Measurements from ENCODE around the gene ZHX3. TPM values are rescaled to one million over a fixed set of nuclear protein-coding genes. Genes with fewer than 3 reads are reported as not detected.
A peak's percentile ranks its signal among the peaks of the same experiment; 100 is the strongest.

The ZHX3 gene
- total and polyA plus RNA-seq, 2 donors from 2014 or later, result 24.7 to 153 TPM

DNA sequence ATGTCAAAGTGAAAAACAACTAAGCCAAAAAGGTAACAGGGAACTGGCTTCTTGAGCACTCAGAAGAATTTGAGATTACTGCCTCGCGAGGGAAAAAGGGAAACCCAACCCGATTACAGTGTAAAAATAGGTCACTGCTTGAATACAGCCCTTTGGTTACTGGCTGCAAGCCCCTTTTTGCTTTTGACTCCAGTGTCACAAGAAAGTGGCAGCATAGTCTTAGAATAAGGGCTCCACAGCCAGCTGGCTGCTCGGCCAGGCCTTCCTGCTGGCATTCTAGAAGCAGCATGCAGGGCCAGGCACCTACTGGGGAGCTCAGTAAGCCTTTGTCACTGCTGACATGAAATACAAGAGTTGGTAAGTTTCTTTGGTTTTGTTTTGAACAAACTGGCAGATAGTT, 83.0 kb downstream of the ZHX3 start:
- peak overlapping the region; percentile 36 to 43 for H3K27ac ChIP-seq (ENCODE audit: low read depth in 2 of 2, low read length in 2 of 2)
- no peak for DNase-seq
- peak overlapping the region in 1 of 3 donors; percentile 37 for H3K9ac ChIP-seq (ENCODE audit: low read length in 3 of 3)
- H3K4me3 ChIP-seq (ENCODE audit: low read length in 3 of 3), result no peak overlapping the region
- TF ChIP-seq, protein P1, sequence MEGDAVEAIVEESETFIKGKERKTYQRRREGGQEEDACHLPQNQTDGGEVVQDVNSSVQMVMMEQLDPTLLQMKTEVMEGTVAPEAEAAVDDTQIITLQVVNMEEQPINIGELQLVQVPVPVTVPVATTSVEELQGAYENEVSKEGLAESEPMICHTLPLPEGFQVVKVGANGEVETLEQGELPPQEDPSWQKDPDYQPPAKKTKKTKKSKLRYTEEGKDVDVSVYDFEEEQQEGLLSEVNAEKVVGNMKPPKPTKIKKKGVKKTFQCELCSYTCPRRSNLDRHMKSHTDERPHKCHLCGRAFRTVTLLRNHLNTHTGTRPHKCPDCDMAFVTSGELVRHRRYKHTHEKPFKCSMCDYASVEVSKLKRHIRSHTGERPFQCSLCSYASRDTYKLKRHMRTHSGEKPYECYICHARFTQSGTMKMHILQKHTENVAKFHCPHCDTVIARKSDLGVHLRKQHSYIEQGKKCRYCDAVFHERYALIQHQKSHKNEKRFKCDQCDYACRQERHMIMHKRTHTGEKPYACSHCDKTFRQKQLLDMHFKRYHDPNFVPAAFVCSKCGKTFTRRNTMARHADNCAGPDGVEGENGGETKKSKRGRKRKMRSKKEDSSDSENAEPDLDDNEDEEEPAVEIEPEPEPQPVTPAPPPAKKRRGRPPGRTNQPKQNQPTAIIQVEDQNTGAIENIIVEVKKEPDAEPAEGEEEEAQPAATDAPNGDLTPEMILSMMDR (IDR thresholded peaks at IDR 0.05; ENCODE audit: borderline replicate concordance, extremely low read depth, insufficient read depth), result no peak
- peaks cover 0 to 24% (median 18%) of the 10 kb centered on the region in 3 donors for H3K4me1 ChIP-seq (ENCODE audit: control insufficient read depth in 2 of 3, insufficient read depth in 2 of 3, low read depth in 1 of 3, low read length in 3 of 3)
- H3K27me3 ChIP-seq (ENCODE audit: control insufficient read depth, insufficient read depth, low read length), result no peaks in the 10 kb centered on the region
- no peaks in the 10 kb centered on the region for H3K9me3 ChIP-seq (ENCODE audit: control insufficient read depth in 2 of 3, insufficient read depth in 1 of 3, low read length in 3 of 3)
- H3K36me3 ChIP-seq (ENCODE audit: control insufficient read depth in 2 of 3, insufficient read depth in 3 of 3, low read length in 3 of 3), result no peaks in the 10 kb centered on the region
- FAIRE-seq, result no peak
- intact Hi-C loops (cut with DNase I), result loop anchor here (10.0 kb wide), 1 partner anchor 60 kb away; no protein-coding TSS in a partner anchor

DNA sequence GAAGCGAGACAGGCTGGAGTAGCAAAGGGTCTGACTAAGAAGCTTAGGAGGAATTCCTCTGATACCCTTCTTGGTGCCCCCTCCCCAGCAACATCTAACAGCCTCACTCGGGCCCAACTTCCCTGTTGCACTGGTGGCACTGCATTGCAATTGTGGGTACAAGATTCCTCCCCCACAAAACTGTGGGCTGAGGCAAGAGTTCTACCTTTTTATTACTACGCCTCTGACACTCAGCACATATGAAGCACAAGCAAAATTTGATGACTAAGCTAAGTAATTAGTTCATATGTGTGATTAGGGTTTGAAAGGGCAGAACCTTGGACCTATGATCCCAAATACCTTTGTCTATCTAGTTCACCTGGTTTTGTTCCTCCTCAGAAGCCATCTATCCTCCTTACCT, 83.5 kb downstream of the ZHX3 start:
- TF ChIP-seq, protein P1 (IDR thresholded peaks at IDR 0.05; ENCODE audit: borderline replicate concordance, extremely low read depth, insufficient read depth), result no peak
- intact Hi-C loops (cut with DNase I), result loop anchor here (10.0 kb wide), 1 partner anchor 59 kb away; no protein-coding TSS in a partner anchor
- FAIRE-seq, result no peak

DNA sequence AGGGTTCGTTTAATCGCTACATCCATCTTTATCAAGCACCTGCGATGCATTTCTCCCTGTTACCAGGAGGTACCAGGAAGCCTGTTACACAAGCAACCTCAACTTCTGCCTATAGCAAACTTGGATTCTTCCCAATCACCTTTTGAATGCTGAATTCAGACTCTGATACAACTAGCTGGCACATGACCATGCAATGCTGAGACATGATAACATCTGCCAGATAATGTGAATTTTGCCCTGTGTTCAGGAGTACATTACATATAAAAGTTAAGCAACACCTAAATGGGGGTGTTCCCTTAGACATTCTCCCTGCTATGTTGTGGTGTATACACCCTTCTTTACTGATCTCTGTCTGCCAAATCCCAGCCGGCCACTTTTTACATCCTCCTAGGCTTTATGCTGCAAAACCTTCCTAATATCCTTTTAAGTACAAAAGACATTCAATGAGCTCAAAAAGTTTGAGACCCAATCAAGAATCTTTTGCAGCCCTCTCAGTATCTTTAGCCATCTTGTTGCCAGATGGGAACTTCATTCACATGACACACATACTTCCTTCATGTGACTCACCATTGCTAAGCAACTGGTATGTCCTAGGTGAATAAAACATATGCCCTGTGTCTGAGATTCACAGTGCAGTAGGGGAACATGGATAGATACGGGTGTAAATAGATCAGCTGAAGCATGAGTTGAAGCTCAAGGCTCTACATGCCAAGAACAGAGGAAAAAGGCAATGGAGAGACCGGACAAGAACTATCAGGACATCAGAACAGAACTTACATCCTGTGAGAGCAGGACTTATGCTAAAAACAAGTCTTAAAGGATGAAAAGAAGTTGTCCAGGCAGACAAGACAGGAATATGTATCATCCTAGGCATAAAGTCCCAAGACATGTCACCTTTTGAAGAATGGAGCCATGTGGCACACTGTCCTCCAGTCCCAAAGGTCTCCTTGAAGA, 84.3 kb downstream of the ZHX3 start:
- FAIRE-seq, result no peak
- Histone ChIP-seq H3K27me3 (ENCODE audit: control insufficient read depth, insufficient read depth, low read length) (no peaks in the 10 kb centered on the region), H3K4me3 (ENCODE audit: low read length in 3 of 3) (peak overlapping the region in 2 of 3 donors; percentile 4 to 6), H3K4me1 (ENCODE audit: control insufficient read depth in 2 of 3, insufficient read depth in 2 of 3, low read depth in 1 of 3, low read length in 3 of 3) (peaks cover 0 to 24% (median 18%) of the 10 kb centered on the region in 3 donors), H3K36me3 (ENCODE audit: control insufficient read depth in 2 of 3, insufficient read depth in 3 of 3, low read length in 3 of 3) (no peaks in the 10 kb centered on the region), H3K27ac (ENCODE audit: low read depth in 2 of 2, low read length in 2 of 2) (peak overlapping the region; percentile 43 to 54), H3K9ac (ENCODE audit: low read length in 3 of 3) (peak overlapping the region in 1 of 3 donors; percentile 51), H3K9me3 (ENCODE audit: control insufficient read depth in 2 of 3, insufficient read depth in 1 of 3, low read length in 3 of 3) (no peaks in the 10 kb centered on the region)
- TF ChIP-seq, protein P1 (IDR thresholded peaks at IDR 0.05; ENCODE audit: borderline replicate concordance, extremely low read depth, insufficient read depth), result no peak
- intact Hi-C loops (cut with DNase I), result loop anchor here (10.0 kb wide), 1 partner anchor 58 kb away; no protein-coding TSS in a partner anchor
- no peak for DNase-seq

More for the DNA sequence above, 83.5 kb downstream of the ZHX3 start:
- H3K4me1 ChIP-seq (ENCODE audit: control insufficient read depth in 2 of 3, insufficient read depth in 2 of 3, low read depth in 1 of 3, low read length in 3 of 3), result peaks cover 0 to 24% (median 18%) of the 10 kb centered on the region in 3 donors
- no peaks in the 10 kb centered on the region for H3K36me3 ChIP-seq (ENCODE audit: control insufficient read depth in 2 of 3, insufficient read depth in 3 of 3, low read length in 3 of 3)
- H3K9me3 ChIP-seq (ENCODE audit: control insufficient read depth in 2 of 3, insufficient read depth in 1 of 3, low read length in 3 of 3), result no peaks in the 10 kb centered on the region
- H3K27ac ChIP-seq (ENCODE audit: low read depth in 2 of 2, low read length in 2 of 2), result peak overlapping the region; percentile 36 to 43
- H3K9ac ChIP-seq (ENCODE audit: low read length in 3 of 3), result no peak overlapping the region
- H3K4me3 ChIP-seq (ENCODE audit: low read length in 3 of 3), result no peak overlapping the region
- no peak for DNase-seq
- no peaks in the 10 kb centered on the region for H3K27me3 ChIP-seq (ENCODE audit: control insufficient read depth, insufficient read depth, low read length)

Measured in kidney (tissue), 14 donors.